HepG2 (cell line): ENCODE data around the gene FLVCR1. TPM values are rescaled to one million over a fixed set of nuclear protein-coding genes. Genes with fewer than 3 reads are reported as not detected.

Source experiments
- ATAC-seq: fragments of 200-7000 bp; cut with Tn5 transposase; 3 replicates; pipeline ENCODE4 v1.9.1; 2020; ENCODE audit warnings: mild to moderate bottlenecking, moderate library complexity
- BruUV-seq: library from RNA; stranded (reverse); fragments of 400-500 nt; replicated peaks from 2 replicates; lab custom pipeline; 2021; lab: Mats Ljungman, UMichigan
- CTCF ChIA-PET: fragments of 300-600 bp; formaldehyde crosslinking; extraction: SDS; loops from one replicate; lab custom pipeline; 2021; ENCODE audit warnings: low total read pairs, inconsistent platforms, low intra/inter-chr PET ratio; lab: Yijun Ruan, JAX
- POLR2A ChIA-PET: fragments of 350-600 bp; sonication (Branson Sonifier 250); formaldehyde crosslinking; loops from one replicate; lab custom pipeline; 2020; ENCODE audit warnings: antibody characterized with exemption, inconsistent platforms; lab: Yijun Ruan, JAX
- DNase-seq: peaks from one replicate; pipeline ENCODE4 v3.0.0-alpha.2; 2015; ENCODE audit warnings: low spot score
- FAIRE-seq: peaks from 3 replicates; lab custom pipeline; 2011; peaks lifted over from hg19 to GRCh38; lab: Jason Lieb, UNC
- H2AFZ ChIP-seq: one replicate; pipeline ENCODE4 v1.6.1; 2011; ENCODE audit warnings: low read length, inconsistent platforms
- H3K27ac ChIP-seq: fragments of 300-600 bp; 3 replicates; pipeline ENCODE4 v1.8.0; 2011; ENCODE audit warnings: mixed run types, mild to moderate bottlenecking, mixed read lengths, low read length, inconsistent platforms; ENCODE audit not compliant: insufficient read depth; ENCODE audit errors: extremely low read length
- H3K27me3 ChIP-seq, 2 experiments: fragments of 200-600 bp in 1 of 2; 2 replicates in 1 of 2; 3 replicates in 1 of 2; pipeline versions ENCODE4 v1.6.0 to v1.8.0; 2011; ENCODE audit warnings: low read length in 2 of 2, mild to moderate bottlenecking in 2 of 2, moderate library complexity in 2 of 2, inconsistent platforms in 1 of 2; ENCODE audit not compliant: insufficient read depth in 2 of 2, control insufficient read depth in 1 of 2
- H3K36me3 ChIP-seq, 2 experiments: fragments of 200-600 bp in 1 of 2; replicated peaks in 1 of 2; 2 replicates in 1 of 2; 3 replicates in 1 of 2; pipeline versions ENCODE4 v1.5.1 to v1.8.0; 2011; ENCODE audit warnings: low read length in 2 of 2, inconsistent platforms in 1 of 2; ENCODE audit not compliant: insufficient read depth in 2 of 2, control insufficient read depth in 1 of 2
- H3K4me1 ChIP-seq: 2 replicates; pipeline ENCODE4 v1.5.1; 2012; ENCODE audit warnings: low read length, inconsistent platforms; ENCODE audit not compliant: insufficient read depth
- H3K4me2 ChIP-seq: 2 replicates; pipeline ENCODE4 v1.6.0; 2011; ENCODE audit warnings: low read depth, low read length, inconsistent platforms
- H3K4me3 ChIP-seq, 3 experiments: fragments of 200-600 bp in 1 of 3; sonication (generic), shearing (Covaris generic) in 1 of 3; replicated peaks in 1 of 3; 2 replicates each; pipeline ENCODE4 v1.5.1; 2011 to 2016; ENCODE audit warnings: low read length in 3 of 3, inconsistent platforms in 2 of 3, low read depth in 2 of 3, mild to moderate bottlenecking in 2 of 3, control low read depth in 1 of 3, mixed read lengths in 1 of 3; ENCODE audit not compliant: insufficient read depth in 1 of 3
- H3K79me2 ChIP-seq: one replicate; pipeline ENCODE4 v1.6.1; 2011; ENCODE audit warnings: low read length, inconsistent platforms; ENCODE audit not compliant: insufficient read depth
- H3K9ac ChIP-seq: 2 replicates; pipeline ENCODE4 v1.6.0; 2011; ENCODE audit warnings: mild to moderate bottlenecking, low read depth, low read length, inconsistent platforms; ENCODE audit not compliant: insufficient read depth
- H3K9me3 ChIP-seq: 2 replicates; pipeline ENCODE4 v1.5.1; 2012; ENCODE audit warnings: mild to moderate bottlenecking, low read length
- H4K20me1 ChIP-seq: 2 replicates; pipeline ENCODE4 v1.6.0; 2011; ENCODE audit warnings: inconsistent platforms, mild to moderate bottlenecking, low read length, moderate library complexity; ENCODE audit not compliant: insufficient read depth
- CBX5 ChIP-seq: sonication (generic); formaldehyde crosslinking; IDR thresholded peaks from 2 replicates; pipeline ENCODE4 v1.4.0; 2020; ENCODE audit warnings: missing genetic modification reagents, borderline replicate concordance
- ERF ChIP-seq: IDR thresholded peaks from 2 replicates; pipeline ENCODE4 v1.6.1; 2018; ENCODE audit warnings: missing biosample characterization, missing genetic modification reagents
- HIVEP1 ChIP-seq: sonication (generic); formaldehyde crosslinking; IDR thresholded peaks from 2 replicates; pipeline ENCODE4 v1.4.0; 2020; ENCODE audit warnings: mild to moderate bottlenecking, missing genetic modification reagents
- KDM2A ChIP-seq: sonication (generic); formaldehyde crosslinking; IDR thresholded peaks from 2 replicates; pipeline ENCODE4 v1.4.0; 2020; ENCODE audit warnings: low read depth, missing genetic modification reagents, borderline replicate concordance
- KDM3A ChIP-seq: IDR thresholded peaks from 2 replicates; pipeline ENCODE4 v1.6.1; 2018; ENCODE audit warnings: low read depth, missing compliant biosample characterization
- KLF12 ChIP-seq: sonication (generic); formaldehyde crosslinking; IDR thresholded peaks from 2 replicates; pipeline ENCODE4 v1.4.0; 2020; ENCODE audit warnings: missing genetic modification reagents, borderline replicate concordance
- SMARCC2 ChIP-seq: fragments of 450-650 bp; IDR thresholded peaks from 2 replicates; pipeline ENCODE4 v1.6.1; 2017; ENCODE audit warnings: antibody characterized with exemption, mild to moderate bottlenecking
- TBL1XR1 ChIP-seq: fragments of 150-350 bp; IDR thresholded peaks from 2 replicates; pipeline ENCODE4 v1.6.1; 2014; ENCODE audit warnings: borderline replicate concordance, low read length; ENCODE audit not compliant: partially characterized antibody
- ZFP41 ChIP-seq: sonication (generic); formaldehyde crosslinking; IDR thresholded peaks from 2 replicates; pipeline ENCODE4 v1.4.0; 2020; ENCODE audit warnings: mild to moderate bottlenecking, missing genetic modification reagents, borderline replicate concordance
- ZNF24 ChIP-seq: fragments of 450-650 bp; IDR thresholded peaks from 2 replicates; pipeline ENCODE4 v1.6.1; 2017; ENCODE audit warnings: antibody characterized with exemption, mild to moderate bottlenecking
- ZNF264 ChIP-seq: sonication (generic); formaldehyde crosslinking; IDR thresholded peaks from 2 replicates; pipeline ENCODE4 v1.4.0; 2020; ENCODE audit warnings: missing genetic modification reagents
- ZNF446 ChIP-seq: sonication (generic); formaldehyde crosslinking; IDR thresholded peaks from 2 replicates; pipeline ENCODE4 v1.5.0; 2020; ENCODE audit warnings: mild to moderate bottlenecking, missing genetic modification reagents
- ZNF598 ChIP-seq: sonication (generic); formaldehyde crosslinking; IDR thresholded peaks from 2 replicates; pipeline ENCODE4 v1.5.1; 2020; ENCODE audit warnings: mild to moderate bottlenecking, missing genetic modification reagents, borderline replicate concordance
- ZSCAN20 ChIP-seq: sonication (generic); formaldehyde crosslinking; IDR thresholded peaks from 2 replicates; pipeline ENCODE4 v1.4.0; 2020; ENCODE audit warnings: missing genetic modification reagents, mild to moderate bottlenecking, borderline replicate concordance
- WGBS: methylation state at CpG from one replicate; pipeline ENCODE4 v1.1.6; 2017; ENCODE audit warnings: low lambda C conversion rate; 5-methylcytosine and 5-hydroxymethylcytosine counted together
- in situ Hi-C: cut with HindIII; loops from 2 replicates; pipeline ENCODE4 v1.10.0; 2017; ENCODE audit warnings: low pct_unique_long_range_greater_than_20kb; ENCODE audit not compliant: extremely low pct_ligation_motif_present
- intact Hi-C: fragments of 100-400 bp; cut with micrococcal nuclease; formaldehyde crosslinking; loops from one replicate; pipeline ENCODE4 v1.10.0; 2022; ENCODE audit not compliant: unreplicated experiment
- polyA plus RNA-seq, 8 experiments: library from polyadenylated mRNA; depleted of rRNA in 3 of 8; stranded (reverse) in 7 of 8; unstranded in 1 of 8; fragments of >200 nt; fragmentation: Illumina TruSeq in 4 of 8; extraction: Trizol in 4 of 8; gene quantifications; 2 replicates each; pipeline versions ENCODE4 v1.2.1 to v1.2.3, GENCODE V29; 2011 to 2016; ENCODE audit warnings: low read depth in 4 of 8, missing spikeins in 1 of 8, mixed read lengths in 1 of 8; ENCODE audit not compliant: insufficient read depth in 1 of 8
- total RNA-seq, 5 experiments: library from RNA; depleted of rRNA; stranded (reverse); fragments of >200 nt; fragmentation: Illumina TruSeq; extraction: Trizol; gene quantifications; 2 replicates each; pipeline ENCODE4 v1.2.3, GENCODE V29; 2016; ENCODE audit warnings: low read depth in 1 of 5
- TF ChIP-seq, protein P1 (sequence below): sonication (generic); formaldehyde crosslinking; IDR thresholded peaks from 2 replicates; pipeline ENCODE4 v1.5.0; 2020; ENCODE audit warnings: missing genetic modification reagents
- TF ChIP-seq, protein P2 (sequence below): sonication (generic); formaldehyde crosslinking; conservative IDR thresholded peaks from 2 replicates; pipeline ENCODE4 v1.8.1; 2023; ENCODE audit warnings: missing genetic modification reagents

Gene FLVCR1
- total and polyA plus RNA-seq, 2 of the 13 experiments (the other 11 are each of a cell fraction or from before 2014, with no cell fraction given) = 14.8 to 39.8 TPM

DNA sequence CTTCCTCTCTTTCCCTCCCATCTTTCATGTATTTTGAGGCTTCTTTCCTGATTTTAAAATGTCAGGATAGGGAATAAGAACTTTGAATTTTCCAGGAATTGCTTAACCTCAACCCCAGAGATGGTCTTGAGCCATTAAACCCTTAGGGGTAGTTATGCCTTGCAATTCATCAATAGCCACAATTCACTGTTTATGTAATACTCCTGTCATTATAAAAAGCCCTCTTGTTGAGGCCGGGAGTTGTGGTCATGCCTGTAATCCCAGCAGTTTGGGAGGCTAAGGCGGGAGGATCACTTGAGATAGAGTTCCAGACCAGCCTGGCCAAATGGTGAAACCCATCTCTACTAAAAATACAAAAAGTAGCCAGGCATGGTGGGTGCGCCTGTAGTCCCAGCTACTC, 35.1 kb upstream of the FLVCR1 start:
- ATAC-seq = no peak
- peaks cover 16% of the 10 kb centered on the region for H3K9me3 ChIP-seq
- FAIRE-seq = no peak
- H3K36me3 ChIP-seq = no peaks in the 10 kb centered on the region
- 97% methylated on average over 3 of the region's 3 CpGs for WGBS
- H3K79me2 ChIP-seq = no peaks in the 10 kb centered on the region
- peak overlapping the region; percentile 6 for H3K27ac ChIP-seq
- intact Hi-C loops (no loop called here), in situ Hi-C loops (no loop called here)
- no TSS peak for BruUV-seq
- ChIA-PET CTCF (no interaction called here), POLR2A (interaction anchor here (0.7 kb wide), 1 partner anchor 35 kb away, joined by 4 read pairs; the partner anchor contains the start of gene FLVCR1)
- DNase-seq = no peak
- H3K4me3 ChIP-seq = no peak overlapping the region
- H4K20me1 ChIP-seq = no peaks in the 10 kb centered on the region
- H3K4me2 ChIP-seq = no peak overlapping the region
- H3K27me3 ChIP-seq = no peaks in the 10 kb centered on the region
- no peak for TF ChIP-seq SMARCC2
- no peak for TF ChIP-seq TBL1XR1
- TF ChIP-seq ZNF598 (CRISPR knock-in tag) = no peak
- no peak for TF ChIP-seq ERF
- TF ChIP-seq, protein P1, sequence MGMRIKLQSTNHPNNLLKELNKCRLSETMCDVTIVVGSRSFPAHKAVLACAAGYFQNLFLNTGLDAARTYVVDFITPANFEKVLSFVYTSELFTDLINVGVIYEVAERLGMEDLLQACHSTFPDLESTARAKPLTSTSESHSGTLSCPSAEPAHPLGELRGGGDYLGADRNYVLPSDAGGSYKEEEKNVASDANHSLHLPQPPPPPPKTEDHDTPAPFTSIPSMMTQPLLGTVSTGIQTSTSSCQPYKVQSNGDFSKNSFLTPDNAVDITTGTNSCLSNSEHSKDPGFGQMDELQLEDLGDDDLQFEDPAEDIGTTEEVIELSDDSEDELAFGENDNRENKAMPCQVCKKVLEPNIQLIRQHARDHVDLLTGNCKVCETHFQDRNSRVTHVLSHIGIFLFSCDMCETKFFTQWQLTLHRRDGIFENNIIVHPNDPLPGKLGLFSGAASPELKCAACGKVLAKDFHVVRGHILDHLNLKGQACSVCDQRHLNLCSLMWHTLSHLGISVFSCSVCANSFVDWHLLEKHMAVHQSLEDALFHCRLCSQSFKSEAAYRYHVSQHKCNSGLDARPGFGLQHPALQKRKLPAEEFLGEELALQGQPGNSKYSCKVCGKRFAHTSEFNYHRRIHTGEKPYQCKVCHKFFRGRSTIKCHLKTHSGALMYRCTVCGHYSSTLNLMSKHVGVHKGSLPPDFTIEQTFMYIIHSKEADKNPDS (CRISPR knock-in tag) = no peak
- TF ChIP-seq ZNF446 = no peak
- TF ChIP-seq KLF12 (CRISPR knock-in tag) = no peak
- no peak for TF ChIP-seq ZSCAN20
- TF ChIP-seq, protein P2, sequence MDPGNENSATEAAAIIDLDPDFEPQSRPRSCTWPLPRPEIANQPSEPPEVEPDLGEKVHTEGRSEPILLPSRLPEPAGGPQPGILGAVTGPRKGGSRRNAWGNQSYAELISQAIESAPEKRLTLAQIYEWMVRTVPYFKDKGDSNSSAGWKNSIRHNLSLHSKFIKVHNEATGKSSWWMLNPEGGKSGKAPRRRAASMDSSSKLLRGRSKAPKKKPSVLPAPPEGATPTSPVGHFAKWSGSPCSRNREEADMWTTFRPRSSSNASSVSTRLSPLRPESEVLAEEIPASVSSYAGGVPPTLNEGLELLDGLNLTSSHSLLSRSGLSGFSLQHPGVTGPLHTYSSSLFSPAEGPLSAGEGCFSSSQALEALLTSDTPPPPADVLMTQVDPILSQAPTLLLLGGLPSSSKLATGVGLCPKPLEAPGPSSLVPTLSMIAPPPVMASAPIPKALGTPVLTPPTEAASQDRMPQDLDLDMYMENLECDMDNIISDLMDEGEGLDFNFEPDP (CRISPR knock-in tag) = no peak
- no peak for TF ChIP-seq KDM3A (CRISPR knock-in tag)
- no peak for TF ChIP-seq ZNF264
- no peak for TF ChIP-seq ZNF24
- TF ChIP-seq CBX5 (CRISPR knock-in tag) = no peak
- TF ChIP-seq HIVEP1 (CRISPR knock-in tag) = no peak
- TF ChIP-seq KDM2A (CRISPR knock-in tag) = no peak
- no peak for TF ChIP-seq ZFP41 (CRISPR knock-in tag)
- no peak overlapping the region for H3K9ac ChIP-seq
- H3K4me1 ChIP-seq = peaks cover 62% of the 10 kb centered on the region
- no peak overlapping the region for H2AFZ ChIP-seq
